Right renal pelvis (tissue), 4 donors: ENCODE results near the gene ZNF777. TPM values are rescaled to one million over a fixed set of nuclear protein-coding genes. Genes with fewer than 3 reads are reported as not detected.

Experiments
- DNase-seq, 4 donors: peaks; one replicate each; pipeline ENCODE4 v3.0.0-alpha.2; 2013; ENCODE audit warnings: low read depth in 4 of 4, low spot score in 3 of 4, missing footprints in 1 of 4
- polyA plus RNA-seq, 4 donors: library from polyadenylated mRNA; unstranded; fragments of 120-200 nt; gene quantifications; one replicate each; pipeline ENCODE4 v1.2.1, GENCODE V29; 2013; ENCODE audit not compliant: insufficient read length in 4 of 4

The ZNF777 gene
- polyA plus RNA-seq, 4 donors: 13.1 to 19.0 (median 14.9) TPM

DNA sequence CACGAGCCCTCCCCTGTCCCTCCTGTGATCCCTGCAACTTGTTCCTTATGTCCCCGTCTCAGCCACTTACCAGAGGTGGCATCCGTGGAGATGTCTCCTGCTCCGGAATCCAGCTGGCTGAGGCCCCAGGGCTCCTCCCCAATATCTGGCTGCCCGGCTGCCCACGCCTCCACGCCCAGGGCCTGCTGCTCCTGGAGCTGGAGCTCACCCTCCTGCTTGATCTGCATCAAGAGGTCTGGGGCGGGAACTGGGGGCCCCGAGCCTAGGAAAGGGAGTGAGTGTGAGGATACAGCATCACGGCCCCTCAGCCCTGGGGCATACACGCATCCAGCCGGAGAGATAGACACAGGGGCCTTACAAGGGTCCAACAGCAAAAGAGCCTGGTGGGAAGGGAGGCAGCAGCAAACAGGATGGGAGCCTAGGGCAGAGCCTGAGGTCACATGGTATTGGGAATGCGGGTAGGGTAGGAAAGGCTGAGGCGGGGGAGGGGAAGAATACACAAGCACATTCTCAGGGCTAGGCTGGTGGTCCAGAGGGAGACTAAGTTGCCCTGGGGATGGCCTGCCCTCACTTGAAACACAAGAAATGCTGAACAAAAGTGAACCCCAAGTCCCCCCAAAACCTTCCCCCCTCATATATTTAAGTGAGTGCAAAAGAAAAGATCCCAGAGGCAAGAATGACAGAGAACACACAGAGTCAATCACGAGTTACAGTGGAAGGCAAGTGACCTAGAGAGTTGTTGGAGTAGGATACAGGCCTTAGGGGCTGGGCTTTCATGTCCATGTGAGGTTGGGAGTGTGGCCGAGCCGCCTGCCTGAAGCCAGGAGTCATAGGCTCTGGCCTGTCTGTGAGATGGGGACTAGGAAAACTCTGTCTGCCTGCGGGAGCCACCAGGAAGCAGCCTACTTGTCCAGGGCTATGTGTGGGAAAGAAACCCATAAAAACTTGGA is 16.9 kb upstream of the ZNF777 start:
- DNase-seq: no peak

- no peak for DNase-seq
These were observed 15.9 kb upstream of the ZNF777 start for GRCh38 chr7:149476791-149477190.

DNA sequence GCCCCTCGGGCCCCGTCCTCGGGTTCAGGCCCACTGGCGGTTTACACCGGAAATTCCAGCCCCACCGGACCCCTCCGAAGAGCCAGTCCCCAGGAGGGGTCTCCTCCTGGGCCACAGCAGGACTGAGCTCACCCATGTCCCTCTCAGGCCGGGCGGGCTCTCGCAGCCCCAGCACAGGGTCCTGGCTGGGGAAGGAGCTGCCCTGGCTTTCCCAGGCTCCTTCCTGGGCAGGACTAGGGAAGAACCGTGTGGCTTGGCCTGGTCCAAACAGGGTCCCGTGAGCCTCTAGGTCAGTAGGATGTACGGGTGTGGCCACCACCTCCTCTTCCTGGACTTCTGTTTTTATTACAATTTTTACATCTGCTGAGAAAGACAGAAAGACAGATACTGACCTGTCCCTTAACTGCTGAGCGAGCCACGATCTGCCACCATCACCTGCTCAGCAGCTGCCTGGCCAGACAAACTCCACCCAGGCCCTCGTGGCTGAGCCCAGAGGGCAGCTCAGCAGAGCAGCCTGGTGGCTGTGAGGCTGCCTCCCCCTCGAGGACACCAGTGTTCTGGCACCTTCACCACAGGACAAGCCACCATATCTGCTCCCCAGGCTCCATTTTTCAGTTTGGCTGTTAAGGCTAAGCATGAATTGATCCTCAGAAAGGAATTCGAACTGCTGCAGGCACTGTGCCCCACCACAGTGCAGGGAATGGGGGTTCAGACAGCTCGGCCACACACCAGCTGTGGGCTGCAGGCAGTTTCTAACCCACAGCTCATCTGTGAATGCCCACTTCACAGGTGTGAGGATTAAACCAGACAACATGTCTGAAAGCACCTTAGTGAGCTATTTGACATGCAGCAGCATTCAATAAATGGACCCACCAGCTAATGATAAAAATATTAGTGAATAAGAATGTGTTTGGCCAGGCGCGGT is 14.5 kb upstream of the ZNF777 start:
- DNase-seq: no peak

DNA sequence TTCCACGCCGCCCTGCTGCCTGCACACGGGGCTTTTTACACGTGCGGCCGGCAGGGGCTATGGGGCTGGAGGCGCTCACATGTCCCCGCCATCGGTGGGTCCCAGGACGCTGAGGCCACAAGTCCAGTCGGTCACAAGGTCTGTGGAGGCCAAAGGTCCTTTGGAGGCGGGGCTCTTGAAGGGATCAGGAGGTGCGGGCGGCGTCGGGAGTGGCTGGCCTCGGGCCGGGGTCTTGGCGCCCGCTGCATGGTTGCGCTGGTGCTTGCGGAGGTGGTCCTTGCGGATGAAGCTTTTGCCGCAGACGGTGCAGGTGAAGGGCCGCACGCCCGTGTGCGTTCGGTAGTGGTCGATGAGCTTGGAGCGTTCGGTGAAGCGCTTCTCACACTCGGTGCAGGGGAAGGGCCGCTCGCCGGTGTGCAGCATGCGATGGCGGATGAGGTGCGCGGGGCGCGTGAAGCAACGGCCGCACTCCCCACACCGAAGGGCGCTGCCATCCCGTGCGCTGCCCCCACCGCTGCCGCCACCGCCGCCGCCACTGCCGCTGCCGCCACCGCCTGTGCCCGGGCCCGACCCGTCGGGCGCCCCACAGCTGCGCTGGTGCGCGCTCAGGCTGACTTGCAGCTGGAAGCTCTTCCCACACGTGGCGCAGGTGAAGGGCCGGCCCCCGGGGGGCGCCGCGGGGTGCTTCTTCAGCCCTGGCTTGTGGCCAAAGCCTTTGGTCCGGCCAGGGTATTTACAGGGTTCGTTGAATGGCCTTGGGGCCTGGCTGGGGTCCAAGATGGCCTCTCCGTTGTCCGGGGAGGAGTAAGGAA is 13.7 kb upstream of the ZNF777 start:
- no peak for DNase-seq

- no peak for DNase-seq
These were observed 12.4 kb upstream of the ZNF777 start for GRCh38 chr7:149473251-149473650.

DNA sequence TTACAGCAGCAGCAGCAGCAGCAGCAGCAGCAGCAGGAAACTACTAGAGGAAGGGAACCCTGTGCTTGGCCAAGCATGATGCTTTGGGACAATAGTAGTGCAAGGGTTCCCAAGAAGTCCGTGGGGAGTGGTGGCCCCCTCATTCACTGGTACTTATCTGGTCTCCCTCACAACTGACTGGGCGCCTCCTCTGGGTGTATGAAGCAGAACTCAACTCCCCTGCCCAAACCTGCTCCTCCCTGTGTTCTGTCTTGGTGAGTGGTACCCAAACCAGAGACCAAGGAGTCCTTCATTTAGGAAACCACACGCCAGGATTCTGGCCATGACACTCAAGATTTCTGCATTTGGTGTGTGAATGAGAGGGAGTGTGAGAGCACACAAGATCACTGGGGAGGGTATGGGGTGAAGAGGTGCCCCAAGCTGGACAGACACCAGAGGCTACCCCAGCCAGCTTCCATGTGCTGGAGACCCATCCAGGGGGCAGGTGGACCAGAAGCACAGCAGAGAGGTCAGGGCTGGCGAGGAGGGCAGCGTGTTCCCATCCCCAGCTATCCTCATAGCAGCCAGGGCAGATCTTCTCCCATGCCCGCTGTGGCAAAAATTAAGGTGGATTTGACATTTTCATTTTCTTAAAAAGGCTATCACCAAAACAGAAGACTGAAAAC is 10.6 kb upstream of the ZNF777 start:
- DNase-seq: no peak

DNA sequence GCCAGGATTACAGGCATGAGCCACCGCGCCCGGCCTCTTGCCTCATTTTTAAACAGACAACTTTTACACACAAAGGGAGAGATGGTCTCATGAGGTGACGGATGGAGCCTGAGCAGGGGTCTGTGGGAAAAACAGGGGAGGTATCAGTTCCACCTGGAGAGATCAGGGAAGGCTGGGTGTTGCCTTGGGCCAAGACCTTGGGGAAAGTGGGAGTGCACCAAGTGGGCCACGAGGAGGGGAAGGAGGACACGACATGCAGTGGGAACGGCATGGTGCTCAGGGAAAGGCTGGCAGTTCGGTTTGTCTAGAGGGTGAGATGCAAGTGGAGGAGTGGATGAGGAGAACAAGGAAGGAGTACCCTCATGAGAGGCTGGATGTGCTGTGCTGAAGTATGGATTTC is 8.9 kb upstream of the ZNF777 start:
- no peak for DNase-seq

GRCh38 chr7:149468208-149468607 is 7.3 kb upstream of the ZNF777 start:
- no peak for DNase-seq

DNA sequence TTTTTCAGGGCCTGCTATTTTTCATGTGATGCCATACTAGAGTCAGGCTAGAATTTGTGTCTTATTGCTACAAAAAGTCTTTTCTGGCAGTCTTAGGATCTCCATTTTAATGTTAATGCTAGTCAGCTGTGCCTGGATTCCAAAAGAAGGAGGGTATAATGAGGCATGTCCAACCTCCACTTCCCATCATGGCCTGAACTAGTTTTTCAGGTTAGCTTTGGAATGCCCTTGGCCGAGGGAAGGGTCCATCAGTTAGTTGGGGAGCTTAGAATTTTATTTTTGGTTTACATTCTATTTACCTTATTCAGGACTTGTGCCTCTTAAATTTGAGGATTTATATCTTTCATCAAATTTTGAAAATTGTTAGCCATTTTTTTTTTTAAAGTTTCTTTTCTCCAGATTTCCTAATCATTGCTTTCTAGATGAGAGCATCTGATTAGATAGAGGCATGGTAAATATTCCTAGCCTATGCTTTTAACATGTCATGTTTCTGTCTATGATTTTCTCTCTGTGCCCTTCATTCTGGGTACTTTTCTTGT is 6.5 kb upstream of the ZNF777 start:
- DNase-seq: no peak

DNA sequence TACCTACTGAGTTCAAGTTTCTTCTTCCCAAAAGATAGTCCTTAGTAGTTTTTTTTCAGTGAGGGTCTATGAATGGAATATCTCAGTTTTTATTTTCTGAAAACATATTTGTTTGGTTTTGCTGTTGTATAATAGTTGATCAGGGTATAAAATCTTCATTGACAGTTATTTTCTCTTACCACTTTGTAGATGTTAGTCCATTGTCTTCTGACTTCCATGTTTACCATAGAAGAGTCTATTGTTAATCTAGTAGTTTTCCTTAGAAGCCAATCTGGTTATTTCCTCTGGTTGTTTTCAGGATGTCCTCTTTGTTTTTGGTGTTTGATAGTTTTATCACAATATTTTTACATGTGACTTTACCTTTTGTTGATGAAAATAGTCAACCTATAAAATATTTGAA is 5.5 kb upstream of the ZNF777 start:
- no peak for DNase-seq

DNA sequence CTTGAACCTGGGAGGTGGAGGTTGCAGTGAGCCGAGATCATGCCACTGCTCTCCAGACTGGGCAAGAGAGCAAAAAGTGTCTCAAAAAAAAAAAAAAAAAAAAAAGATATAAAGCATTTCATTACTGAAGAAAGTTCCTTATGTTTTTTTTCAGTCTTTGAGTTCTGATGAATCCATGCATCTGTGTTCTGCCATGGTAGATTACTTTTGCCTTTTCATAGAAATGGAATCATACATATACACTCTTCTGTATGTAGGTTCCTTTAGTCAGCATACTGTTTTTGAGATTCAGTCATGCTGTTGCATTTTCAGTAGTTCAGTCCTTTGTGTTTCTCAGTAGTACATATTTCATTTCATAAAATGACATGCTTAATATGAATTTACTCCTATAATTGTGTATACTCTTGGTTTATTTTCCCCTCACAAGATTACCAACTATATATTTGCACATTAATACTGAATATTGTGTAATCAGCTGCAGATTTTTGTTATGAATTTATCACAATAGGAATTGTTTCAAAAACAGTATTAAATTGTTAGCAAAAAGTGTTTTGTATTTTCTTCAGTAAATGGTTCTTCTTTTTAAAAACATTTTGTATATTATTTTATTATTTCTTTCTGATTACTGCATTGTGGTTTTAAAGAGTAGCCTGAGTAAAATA is 2.8 kb upstream of the ZNF777 start:
- DNase-seq: no peak

- DNase-seq: no peak
These were observed 1.2 kb upstream of the ZNF777 start for GRCh38 chr7:149462101-149462520.

- no peak for DNase-seq
These were observed 1.1 kb downstream of the ZNF777 start for GRCh38 chr7:149459540-149460452.

DNA sequence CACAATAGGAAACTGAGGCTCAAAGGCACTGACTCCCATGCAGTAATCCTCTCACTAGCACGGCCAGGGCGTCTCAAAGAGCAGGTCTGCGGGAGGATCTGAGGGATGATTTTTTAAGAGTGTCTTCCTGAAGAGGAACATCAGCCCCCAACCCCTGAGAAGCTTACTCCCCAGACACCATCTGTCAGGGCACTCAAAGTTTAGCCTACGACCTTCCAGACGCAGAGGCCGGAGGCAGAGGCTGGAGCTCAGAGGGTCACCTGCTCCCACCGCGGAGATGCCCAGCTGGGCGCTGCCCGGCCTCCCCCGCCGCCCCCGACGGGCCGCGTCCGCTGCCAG is 1.7 kb downstream of the ZNF777 start:
- DNase-seq: no peak

DNA sequence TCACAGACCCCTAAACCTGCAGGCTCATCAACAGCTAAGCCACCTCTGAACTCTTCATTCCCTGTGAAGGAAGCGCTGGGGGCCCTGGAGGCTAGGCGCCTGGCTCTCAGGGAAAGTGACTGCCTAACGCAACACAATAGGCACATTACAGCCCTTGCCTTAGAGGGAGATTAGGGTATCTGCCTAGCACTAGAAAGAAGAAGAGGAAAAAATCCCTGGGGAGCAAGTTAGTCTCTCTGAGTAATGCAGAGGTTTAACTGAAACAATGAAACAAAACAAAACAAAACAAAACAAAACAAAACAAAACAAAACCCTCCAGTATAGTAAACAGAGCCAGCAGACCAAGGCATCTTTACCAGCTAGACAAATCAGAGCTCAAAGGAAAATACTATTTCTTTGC is 2.6 kb downstream of the ZNF777 start:
- no peak for DNase-seq

DNA sequence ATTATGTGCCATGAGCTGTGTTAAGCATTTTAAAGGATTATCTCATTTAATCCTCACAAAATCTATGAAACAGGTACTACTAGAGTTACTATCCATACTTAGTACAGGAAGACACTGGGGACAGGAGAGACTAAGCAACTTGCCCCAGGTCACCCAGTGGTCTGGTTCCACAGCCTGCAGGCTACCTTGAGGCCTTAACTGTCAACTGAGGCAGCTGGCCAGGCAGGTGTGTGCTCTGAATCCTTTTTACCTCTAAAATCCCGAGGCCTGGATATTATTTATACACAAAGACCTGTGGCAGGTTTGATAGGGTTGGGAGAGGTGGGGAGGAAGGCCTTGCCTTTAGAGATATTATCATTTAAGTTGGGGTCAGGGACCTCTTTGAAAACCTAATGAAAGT is 3.1 kb downstream of the ZNF777 start:
- no peak for DNase-seq

DNA sequence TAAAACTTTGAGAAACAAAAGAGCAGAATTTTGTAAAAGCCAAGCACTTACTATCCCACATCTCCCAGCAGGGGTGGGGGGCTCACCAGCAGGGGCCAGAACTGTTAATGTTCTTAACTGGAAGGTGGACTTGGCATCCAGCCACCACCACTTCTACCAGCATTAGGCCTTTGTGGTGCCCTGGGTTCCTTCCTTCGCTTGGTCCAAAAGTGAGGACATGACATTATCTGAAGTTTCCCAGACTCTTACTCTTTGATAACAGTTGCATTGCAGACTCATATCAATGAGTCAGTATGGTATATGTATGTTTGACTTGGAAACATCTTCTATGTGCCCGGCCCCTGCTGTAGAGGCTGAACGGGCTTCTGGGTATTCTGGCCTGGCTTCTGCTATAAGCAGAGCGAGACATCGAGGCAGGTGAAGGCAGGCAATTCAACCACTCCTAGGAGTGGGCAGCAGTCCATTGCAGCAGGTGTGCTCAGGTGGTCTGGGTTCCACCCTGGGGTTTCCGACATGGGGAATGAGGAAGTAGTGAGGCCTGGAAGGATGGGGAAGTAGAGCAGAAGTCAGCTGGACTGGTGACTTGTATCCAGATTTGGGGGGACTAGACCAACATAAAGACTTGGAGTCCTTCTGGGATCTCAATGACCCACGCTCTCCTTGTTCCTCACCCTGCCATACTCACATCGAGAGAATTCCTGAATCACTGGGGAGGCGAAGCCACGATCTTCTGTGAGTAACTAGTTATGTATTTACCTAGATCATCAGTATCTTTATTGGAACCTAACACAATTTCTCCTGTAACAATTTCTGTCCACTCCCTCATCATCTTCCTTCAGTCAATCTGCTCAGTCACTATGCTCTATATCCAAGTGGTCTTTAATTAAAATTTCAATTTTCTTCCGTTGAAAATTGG is 4.1 kb downstream of the ZNF777 start:
- no peak for DNase-seq
